Muscle layer of duodenum (tissue), 2 donors: Measurements from ENCODE around the gene F10.

Experiments used
- H3K27ac ChIP-seq: one replicate; pipeline ENCODE4 v1.7.0; 2013; ENCODE audit warnings: mild to moderate bottlenecking, low read length
- H3K27me3 ChIP-seq: one replicate; pipeline ENCODE4 v1.7.0; 2013; ENCODE audit warnings: low read depth, mild to moderate bottlenecking, control low read depth, low read length
- H3K36me3 ChIP-seq, 2 donors: one replicate each; pipeline ENCODE4 v1.7.0; 2013; ENCODE audit warnings: low read length in 2 of 2, control low read depth in 1 of 2, mild to moderate bottlenecking in 1 of 2; ENCODE audit not compliant: insufficient read depth in 2 of 2, control insufficient read depth in 1 of 2
- H3K4me1 ChIP-seq, 2 donors: one replicate each; pipeline ENCODE4 v1.7.0; 2013; ENCODE audit warnings: low read length in 2 of 2, mild to moderate bottlenecking in 2 of 2, control low read depth in 1 of 2, moderate library complexity in 1 of 2; ENCODE audit not compliant: insufficient read depth in 2 of 2, control insufficient read depth in 1 of 2
- H3K4me3 ChIP-seq, 2 donors: one replicate each; pipeline ENCODE4 v1.7.0; 2013; ENCODE audit warnings: low read length in 2 of 2, low read depth in 1 of 2, mild to moderate bottlenecking in 1 of 2
- H3K9me3 ChIP-seq, 2 donors: one replicate each; pipeline ENCODE4 v1.7.0; 2013; ENCODE audit warnings: low read length in 2 of 2, control low read depth in 1 of 2, mild to moderate bottlenecking in 1 of 2; ENCODE audit not compliant: control insufficient read depth in 1 of 2
- donor health status: healthy.

The F10 gene

DNA sequence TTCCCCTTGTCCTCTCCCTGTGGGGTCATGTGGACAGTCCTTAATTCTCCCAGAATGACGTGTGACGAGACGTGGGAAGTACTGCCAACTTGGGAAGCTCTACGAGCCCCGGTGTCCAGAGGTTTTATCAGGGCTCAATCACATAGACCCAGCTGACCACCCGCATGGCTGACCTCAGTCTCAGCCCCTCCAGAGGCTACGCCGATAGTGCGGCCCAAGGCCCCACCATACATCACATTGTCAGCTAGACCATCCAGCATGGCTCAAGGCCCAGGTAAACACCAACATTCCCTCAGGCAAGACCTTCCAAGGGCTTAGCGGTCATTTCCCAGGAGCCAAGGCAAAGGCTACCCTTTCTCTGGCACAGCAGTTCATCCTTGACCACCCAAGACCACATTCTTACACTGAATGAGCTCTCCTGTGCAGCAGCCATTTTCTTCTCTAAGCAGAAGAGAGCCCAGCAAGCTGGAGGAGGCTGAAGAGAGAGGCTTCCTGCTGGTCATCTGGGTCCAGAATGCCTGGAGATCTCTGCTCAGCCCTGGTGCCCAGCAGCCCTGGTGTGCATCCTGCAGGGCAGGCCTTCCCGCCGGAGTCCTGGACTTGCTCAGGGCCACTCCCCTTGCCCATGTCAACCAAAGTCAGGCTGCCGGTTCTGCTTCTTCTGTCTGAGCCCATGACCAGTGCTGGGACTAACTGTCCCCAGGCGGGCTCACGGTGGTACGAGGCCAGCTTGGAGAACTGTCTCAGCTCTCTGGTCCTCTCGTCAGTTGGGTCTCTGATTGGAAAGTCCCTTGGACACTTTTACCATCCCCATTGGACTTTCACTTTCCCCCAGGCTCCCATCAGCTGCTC, 7.9 kb upstream of the F10 start:
- H3K4me3 ChIP-seq, result no peak overlapping the region

GRCh38 chr13:113115363-113116205, 7.0 kb upstream of the F10 start:
- no peaks in the 10 kb centered on the region for H3K27me3 ChIP-seq
- no peaks in the 10 kb centered on the region for H3K36me3 ChIP-seq
- H3K4me3 ChIP-seq, result no peak overlapping the region
- H3K27ac ChIP-seq, result no peak overlapping the region
- H3K9me3 ChIP-seq, result no peaks in the 10 kb centered on the region
- peaks cover 0 to 4% of the 10 kb centered on the region in 2 donors for H3K4me1 ChIP-seq

More for the DNA sequence above, 7.9 kb upstream of the F10 start:
- H3K27me3 ChIP-seq, result peaks cover 1% of the 10 kb centered on the region
- no peaks in the 10 kb centered on the region for H3K9me3 ChIP-seq
- H3K36me3 ChIP-seq, result no peaks in the 10 kb centered on the region
- peaks cover 0 to 12% of the 10 kb centered on the region in 2 donors for H3K4me1 ChIP-seq
- no peak overlapping the region for H3K27ac ChIP-seq

DNA sequence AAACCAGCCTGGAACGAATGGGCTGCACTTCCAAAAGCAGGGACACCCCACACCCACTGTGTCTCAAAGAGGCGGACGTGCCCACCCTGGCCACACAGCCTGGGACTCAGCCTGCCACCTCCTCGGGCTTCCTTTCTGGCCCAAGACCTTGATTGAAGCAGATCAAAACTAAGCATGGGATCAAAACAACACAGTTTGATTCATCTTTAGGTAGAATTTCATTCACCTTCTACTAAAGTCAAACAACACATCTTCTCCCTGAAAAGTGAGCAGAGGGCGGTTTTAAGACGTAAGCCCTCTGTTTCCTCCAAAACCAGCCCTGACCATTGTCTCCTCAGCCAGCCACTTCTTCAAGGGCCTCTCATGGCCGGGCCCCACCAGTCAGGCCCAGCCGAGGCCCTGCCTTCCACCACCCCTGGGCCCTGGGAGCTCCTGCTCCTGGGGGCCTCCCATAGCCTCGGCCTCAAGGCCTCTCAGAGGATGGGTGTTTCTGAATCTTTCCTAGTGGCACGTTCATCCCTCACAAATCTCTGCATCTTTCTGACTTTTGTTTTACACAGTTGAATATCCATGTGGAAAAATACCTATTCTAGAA, 6.3 kb upstream of the F10 start:
- H3K4me1 ChIP-seq, result no peaks in the 10 kb centered on the region
- no peak overlapping the region for H3K27ac ChIP-seq
- no peaks in the 10 kb centered on the region for H3K27me3 ChIP-seq
- no peaks in the 10 kb centered on the region for H3K36me3 ChIP-seq
- H3K4me3 ChIP-seq, result no peak overlapping the region
- no peaks in the 10 kb centered on the region for H3K9me3 ChIP-seq

DNA sequence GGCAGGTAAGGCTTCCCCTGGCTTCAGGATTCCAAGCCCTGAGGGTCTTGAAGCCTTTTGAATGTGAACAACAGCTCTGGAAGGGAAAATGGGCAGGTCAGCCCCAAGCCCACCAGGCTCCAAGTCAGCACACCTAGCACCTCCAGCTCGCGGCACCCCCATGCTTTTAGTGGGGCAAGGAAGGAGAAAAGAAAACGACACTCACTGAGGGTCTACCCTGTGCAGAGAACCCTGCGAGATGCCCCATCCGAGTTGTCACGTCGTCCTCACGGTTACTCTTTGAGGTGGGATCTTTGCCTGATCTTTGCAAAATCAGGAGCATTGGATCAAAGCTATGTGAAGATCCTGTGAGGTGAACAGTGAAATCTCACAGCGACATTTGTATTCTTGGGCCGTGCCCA, 5.7 kb upstream of the F10 start:
- Histone ChIP-seq H3K9me3 (no peaks in the 10 kb centered on the region), H3K27ac (no peak overlapping the region), H3K36me3 (no peaks in the 10 kb centered on the region), H3K27me3 (no peaks in the 10 kb centered on the region), H3K4me1 (no peaks in the 10 kb centered on the region), H3K4me3 (no peak overlapping the region)

DNA sequence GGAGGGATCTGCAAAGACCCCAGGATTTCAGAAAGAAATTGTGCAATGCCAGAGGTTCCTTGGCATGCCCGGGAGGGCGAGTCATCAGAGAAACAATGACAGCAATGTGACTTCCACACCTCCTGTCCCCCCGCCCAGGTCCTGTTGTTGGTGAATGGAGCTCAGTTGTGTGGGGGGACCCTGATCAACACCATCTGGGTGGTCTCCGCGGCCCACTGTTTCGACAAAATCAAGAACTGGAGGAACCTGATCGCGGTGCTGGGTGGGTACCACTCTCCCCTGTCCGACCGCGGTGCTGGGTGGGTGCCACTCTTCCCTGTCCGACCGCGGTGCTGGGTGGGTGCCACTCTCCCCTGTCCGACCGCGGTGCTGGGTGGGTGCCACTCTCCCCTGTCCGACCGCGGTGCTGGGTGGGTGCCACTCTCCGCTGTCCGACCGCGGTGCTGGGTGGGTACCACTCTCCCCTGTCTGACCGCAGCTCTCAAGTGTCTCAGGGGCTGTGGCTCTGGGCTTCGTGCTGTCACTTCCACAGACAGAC, 5.2 kb upstream of the F10 start:
- Histone ChIP-seq H3K27me3 (no peaks in the 10 kb centered on the region), H3K9me3 (no peaks in the 10 kb centered on the region), H3K27ac (no peak overlapping the region), H3K4me1 (no peaks in the 10 kb centered on the region), H3K4me3 (no peak overlapping the region), H3K36me3 (no peaks in the 10 kb centered on the region)

DNA sequence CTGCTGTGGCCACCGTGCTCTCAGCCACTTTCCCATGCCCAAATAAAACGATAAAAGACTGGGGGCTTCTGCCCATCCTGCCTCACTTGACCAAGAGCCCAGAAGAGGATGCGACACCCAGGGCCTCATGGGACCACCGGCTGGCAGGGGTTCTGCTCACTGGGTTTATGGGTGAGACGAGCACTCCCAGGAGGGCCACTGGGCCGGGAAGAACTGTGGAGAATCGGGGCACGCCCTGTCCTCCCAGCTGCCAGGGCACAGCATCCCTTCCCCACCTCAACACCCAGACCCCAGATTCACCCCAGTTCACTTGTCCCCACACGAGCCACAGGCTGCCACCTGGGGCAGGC, 4.7 kb upstream of the F10 start:
- no peak overlapping the region for H3K4me3 ChIP-seq
- no peaks in the 10 kb centered on the region for H3K4me1 ChIP-seq
- H3K27me3 ChIP-seq, result no peaks in the 10 kb centered on the region
- H3K27ac ChIP-seq, result no peak overlapping the region
- no peaks in the 10 kb centered on the region for H3K36me3 ChIP-seq
- H3K9me3 ChIP-seq, result no peaks in the 10 kb centered on the region

- Histone ChIP-seq H3K36me3 (no peaks in the 10 kb centered on the region), H3K4me3 (no peak overlapping the region), H3K27ac (no peak overlapping the region), H3K9me3 (no peaks in the 10 kb centered on the region), H3K27me3 (no peaks in the 10 kb centered on the region), H3K4me1 (no peaks in the 10 kb centered on the region)
Observed at GRCh38 chr13:113118261-113119021, 4.2 kb upstream of the F10 start.

- H3K27ac ChIP-seq, result no peak overlapping the region
- H3K9me3 ChIP-seq, result no peaks in the 10 kb centered on the region
- no peak overlapping the region for H3K4me3 ChIP-seq
- H3K27me3 ChIP-seq, result no peaks in the 10 kb centered on the region
- no peaks in the 10 kb centered on the region for H3K4me1 ChIP-seq
- no peaks in the 10 kb centered on the region for H3K36me3 ChIP-seq
Observed at GRCh38 chr13:113119166-113119821, 3.3 kb upstream of the F10 start.

DNA sequence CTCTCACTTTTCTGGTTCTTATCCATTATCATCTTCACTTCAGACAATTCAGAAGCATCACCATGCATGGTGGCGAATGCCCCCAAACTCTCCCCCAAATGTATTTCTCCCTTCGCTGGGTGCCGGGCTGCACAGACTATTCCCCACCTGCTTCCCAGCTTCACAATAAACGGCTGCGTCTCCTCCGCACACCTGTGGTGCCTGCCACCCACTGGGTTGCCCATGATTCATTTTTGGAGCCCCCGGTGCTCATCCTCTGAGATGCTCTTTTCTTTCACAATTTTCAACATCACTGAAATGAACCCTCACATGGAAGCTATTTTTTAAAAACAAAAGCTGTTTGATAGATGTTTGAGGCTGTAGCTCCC, 2.8 kb upstream of the F10 start:
- no peaks in the 10 kb centered on the region for H3K4me1 ChIP-seq
- no peak overlapping the region for H3K4me3 ChIP-seq
- H3K27me3 ChIP-seq, result no peaks in the 10 kb centered on the region
- H3K36me3 ChIP-seq, result no peaks in the 10 kb centered on the region
- no peak overlapping the region for H3K27ac ChIP-seq
- H3K9me3 ChIP-seq, result no peaks in the 10 kb centered on the region

DNA sequence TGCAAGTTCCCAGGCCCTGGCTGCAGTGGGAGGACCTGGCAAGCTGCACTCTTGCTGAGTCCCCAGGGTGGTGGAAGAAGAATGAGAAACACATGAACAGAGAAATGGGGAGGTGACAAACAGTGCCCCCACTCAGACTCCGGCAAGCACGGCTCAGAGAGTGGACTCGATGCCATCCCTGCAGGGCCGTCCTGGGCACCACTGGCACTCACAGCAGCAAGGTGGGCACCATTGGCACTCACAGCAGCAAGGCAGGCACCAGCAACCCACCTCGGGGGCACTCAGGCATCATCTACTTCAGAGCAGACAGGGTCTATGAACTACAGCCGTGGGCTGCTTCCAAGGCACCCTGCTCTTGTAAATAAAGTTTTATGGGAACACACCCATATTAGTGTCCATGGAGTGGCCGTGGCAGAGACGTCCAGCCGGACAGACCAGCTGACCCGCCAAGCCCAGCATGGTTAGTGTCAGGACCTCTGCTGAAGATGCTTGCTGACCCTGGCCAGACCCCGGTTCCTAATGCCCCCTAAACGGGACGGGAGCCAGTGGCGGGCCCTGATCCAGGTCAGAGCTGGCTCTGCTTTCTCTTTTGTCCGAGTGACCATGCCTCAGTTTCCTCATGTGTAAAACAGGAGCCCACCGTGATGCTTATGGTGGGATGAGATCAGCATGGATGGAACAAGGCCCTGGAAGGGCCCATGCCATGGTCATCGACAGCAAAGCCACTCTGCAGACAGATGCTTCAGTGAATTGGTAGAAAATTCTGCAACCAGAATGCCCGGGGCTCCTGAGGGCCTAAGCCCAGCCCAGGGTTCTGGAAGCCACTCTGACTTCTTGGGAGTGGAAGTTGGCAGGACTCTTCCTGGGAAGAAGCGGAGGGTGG, 2.1 kb upstream of the F10 start:
- Histone ChIP-seq H3K4me3 (no peak overlapping the region), H3K4me1 (no peaks in the 10 kb centered on the region), H3K9me3 (no peaks in the 10 kb centered on the region), H3K27ac (no peak overlapping the region), H3K36me3 (no peaks in the 10 kb centered on the region), H3K27me3 (no peaks in the 10 kb centered on the region)
